ENCODE results near the gene RTL10. TPM values are rescaled to one million over a fixed set of nuclear protein-coding genes. Genes with fewer than 3 reads are reported as not detected.

The RTL10 gene
- total and polyA plus RNA-seq, 2 of the 13 experiments (the other 11 are each of a cell fraction or from before 2014, with no cell fraction given), result 14.1 to 15.8 TPM

- H4K20me1 ChIP-seq (ENCODE audit: insufficient read depth, low read length), result no peaks in the 10 kb centered on the region
- no peak overlapping the region for H3K9ac ChIP-seq (ENCODE audit: insufficient read depth, low read depth, low read length)
- no peaks in the 10 kb centered on the region for H3K36me3 ChIP-seq (replicated peaks in 1 of 2; ENCODE audit: control insufficient read depth in 1 of 2, insufficient read depth in 2 of 2, low read length in 2 of 2)
- in situ Hi-C loops (cut with HindIII; ENCODE audit: extremely low pct_ligation_motif_present, low pct_unique_long_range_greater_than_20kb) (no loop called here), intact Hi-C loops (cut with micrococcal nuclease; ENCODE audit: unreplicated experiment) (no loop called here)
- peaks cover 18% of the 10 kb centered on the region for H3K4me1 ChIP-seq (ENCODE audit: insufficient read depth, low read length)
- H3K4me2 ChIP-seq (ENCODE audit: low read depth, low read length), result no peak overlapping the region
- TF ChIP-seq ZSCAN29 (CRISPR knock-in tag; conservative IDR thresholded peaks at IDR 0.05) (no peak), ZNF546 (CRISPR knock-in tag; conservative IDR thresholded peaks at IDR 0.05) (no peak)
- H3K27ac ChIP-seq (ENCODE audit: extremely low read length, insufficient read depth, low read length), result no peak overlapping the region
- FAIRE-seq, result no peak
- H2AFZ ChIP-seq (ENCODE audit: low read length), result no peak overlapping the region
- ChIA-PET CTCF (ENCODE audit: low intra/inter-chr PET ratio, low total read pairs) (no interaction called here), POLR2A (interaction anchor here (1.2 kb wide), 1 partner anchor 10 kb away, joined by 5 read pairs; no protein-coding TSS in a partner anchor)
- H3K79me2 ChIP-seq (ENCODE audit: insufficient read depth, low read length), result no peaks in the 10 kb centered on the region
- H3K27me3 ChIP-seq (ENCODE audit: control insufficient read depth in 1 of 2, insufficient read depth in 2 of 2, low read length in 2 of 2), result no peaks in the 10 kb centered on the region; a peak in 1 of 5 replicates
- ATAC-seq, result no peak
- H3K9me3 ChIP-seq (ENCODE audit: low read length), result no peaks in the 10 kb centered on the region
- 83% methylated on average over 12 of the region's 12 CpGs for WGBS (ENCODE audit: low lambda C conversion rate)
- DNase-seq (ENCODE audit: low spot score), result no peak
- no TSS peak for BruUV-seq (replicated peaks)
- no peak overlapping the region for H3K4me3 ChIP-seq (replicated peaks in 1 of 3; ENCODE audit: insufficient read depth in 1 of 3, low read depth in 2 of 3, low read length in 3 of 3)
These were observed 10.6 kb upstream of the RTL10 start for GRCh38 chr22:19865141-19865829.

- Histone ChIP-seq H3K4me2 (ENCODE audit: low read depth, low read length) (no peak overlapping the region), H3K27ac (ENCODE audit: extremely low read length, insufficient read depth, low read length) (no peak overlapping the region), H3K4me3 (replicated peaks in 1 of 3; ENCODE audit: insufficient read depth in 1 of 3, low read depth in 2 of 3, low read length in 3 of 3) (no peak overlapping the region), H3K9ac (ENCODE audit: insufficient read depth, low read depth, low read length) (no peak overlapping the region), H3K4me1 (ENCODE audit: insufficient read depth, low read length) (peaks cover 12% of the 10 kb centered on the region), H2AFZ (ENCODE audit: low read length) (no peak overlapping the region), H3K79me2 (ENCODE audit: insufficient read depth, low read length) (no peaks in the 10 kb centered on the region), H3K36me3 (replicated peaks in 1 of 2; ENCODE audit: control insufficient read depth in 1 of 2, insufficient read depth in 2 of 2, low read length in 2 of 2) (no peaks in the 10 kb centered on the region), H3K9me3 (ENCODE audit: low read length) (no peaks in the 10 kb centered on the region), H3K27me3 (ENCODE audit: control insufficient read depth in 1 of 2, insufficient read depth in 2 of 2, low read length in 2 of 2) (no peaks in the 10 kb centered on the region; a peak in 1 of 5 replicates), H4K20me1 (ENCODE audit: insufficient read depth, low read length) (no peaks in the 10 kb centered on the region)
- 92% methylated on average over 5 of the region's 5 CpGs for WGBS (ENCODE audit: low lambda C conversion rate)
- BruUV-seq (replicated peaks), result no TSS peak
- TF ChIP-seq FOXP4 (CRISPR knock-in tag; IDR thresholded peaks at IDR 0.05), result no peak
- TF ChIP-seq ZBTB4 (CRISPR knock-in tag; IDR thresholded peaks at IDR 0.05; ENCODE audit: borderline replicate concordance), result no peak
- TF ChIP-seq TOPORS (CRISPR knock-in tag; IDR thresholded peaks at IDR 0.05), result no peak
- TF ChIP-seq KLF15 (CRISPR knock-in tag; IDR thresholded peaks at IDR 0.05; ENCODE audit: borderline replicate concordance), result no peak
- in situ Hi-C loops (cut with HindIII; ENCODE audit: extremely low pct_ligation_motif_present, low pct_unique_long_range_greater_than_20kb), result no loop called here
- ChIA-PET CTCF (ENCODE audit: low intra/inter-chr PET ratio, low total read pairs) (no interaction called here), POLR2A (interaction anchor here (1.2 kb wide), 1 partner anchor 9 kb away, joined by 5 read pairs; no protein-coding TSS in a partner anchor)
- no peak for FAIRE-seq
- intact Hi-C loops (cut with micrococcal nuclease; ENCODE audit: unreplicated experiment), result no loop called here
- DNase-seq (ENCODE audit: low spot score), result no peak
- no peak for ATAC-seq
These were observed 9.9 kb upstream of the RTL10 start for GRCh38 chr22:19864538-19865106.

All from HepG2 (cell line).